ENCODE data around the gene SESTD1.
"Not testable (repeated sequence)": the region's sequence is repeated elsewhere in the genome, so short reads cannot be mapped to it uniquely, and the experiment has no call there.

The SESTD1 gene

GRCh38 chr2:179237209-179237946 lies 27.3 kb downstream of the SESTD1 start:
- no peak for DNase-seq

DNA sequence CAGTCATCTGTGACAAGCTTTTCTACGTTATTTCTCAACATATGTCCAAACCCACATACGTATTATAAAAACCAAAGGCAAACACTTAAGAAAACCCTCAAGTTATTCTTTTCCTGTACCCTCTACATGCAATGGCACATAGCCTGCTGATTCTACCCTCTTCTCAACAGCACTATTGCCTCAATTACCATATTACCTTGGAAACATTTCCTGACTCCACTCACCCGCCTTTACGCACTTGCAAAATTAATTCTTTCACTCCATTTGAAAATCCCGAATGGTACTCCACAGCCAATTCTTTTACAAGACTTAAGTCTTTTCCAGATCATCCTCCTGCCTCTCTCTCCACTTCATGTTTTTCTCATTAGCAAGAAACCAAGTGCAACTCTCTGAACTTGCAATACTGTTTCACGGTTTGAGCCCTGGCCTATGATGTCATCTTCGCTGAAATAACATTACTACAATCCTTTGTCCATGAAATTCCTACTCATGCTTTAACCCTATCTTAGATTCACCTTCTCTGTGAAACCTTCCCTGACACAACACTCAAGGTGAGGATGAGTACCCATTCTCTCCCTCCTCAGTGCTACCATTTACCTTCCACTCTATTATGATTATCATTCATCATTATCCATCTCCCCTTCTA lies 29.0 kb downstream of the SESTD1 start:
- no peak for DNase-seq

DNA sequence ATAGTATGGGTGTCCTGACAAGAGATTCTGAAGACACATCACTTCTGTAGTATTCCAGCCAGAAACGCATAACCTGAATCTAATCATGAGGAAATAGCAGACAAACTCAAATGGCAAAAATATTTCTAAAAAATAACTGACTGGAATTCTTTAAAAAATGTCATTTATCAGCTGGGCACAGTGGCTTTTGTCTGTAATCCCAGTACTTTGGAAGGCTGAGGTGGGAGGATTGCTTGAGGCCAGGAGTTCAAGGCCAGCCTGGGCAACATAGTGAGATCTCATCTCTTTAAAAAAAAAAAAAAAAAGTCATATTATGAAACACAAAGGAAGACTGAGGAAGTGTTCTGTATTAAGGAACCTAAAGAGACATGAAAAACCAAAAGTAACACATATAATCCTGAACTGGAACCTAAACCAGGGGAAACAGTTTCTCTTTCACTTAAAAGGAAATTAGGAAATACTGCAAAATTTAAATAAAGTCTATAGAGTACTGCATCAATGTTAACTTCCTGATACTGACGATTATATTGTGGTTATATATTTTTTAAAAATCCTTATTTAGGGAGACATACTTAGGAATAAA lies 29.9 kb downstream of the SESTD1 start:
- no peak for DNase-seq

GRCh38 chr2:179233626-179234430 lies 30.8 kb downstream of the SESTD1 start:
- no peak for DNase-seq

DNA sequence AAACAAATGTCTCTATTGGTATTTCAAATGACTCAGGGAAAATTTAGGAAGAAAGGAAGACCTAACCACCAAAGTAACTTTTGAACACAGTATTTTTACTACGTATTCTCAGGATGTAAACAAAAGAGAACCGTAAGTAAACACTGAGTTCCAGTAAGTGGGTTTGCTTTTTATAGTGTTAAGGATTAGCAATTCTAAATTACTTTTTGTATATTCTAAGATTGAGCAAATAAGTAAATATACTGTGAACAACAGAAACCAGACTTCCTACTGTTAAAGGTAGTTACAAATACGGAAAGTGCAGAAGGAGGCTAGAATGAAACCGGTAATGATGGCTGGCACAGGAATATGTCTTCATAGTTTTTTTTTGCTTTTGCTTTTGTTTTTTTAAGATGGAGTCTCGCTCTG lies 31.5 kb downstream of the SESTD1 start:
- DNase-seq: no peak

GRCh38 chr2:179226961-179227259 lies 37.7 kb downstream of the SESTD1 start:
- no peak for DNase-seq

DNA sequence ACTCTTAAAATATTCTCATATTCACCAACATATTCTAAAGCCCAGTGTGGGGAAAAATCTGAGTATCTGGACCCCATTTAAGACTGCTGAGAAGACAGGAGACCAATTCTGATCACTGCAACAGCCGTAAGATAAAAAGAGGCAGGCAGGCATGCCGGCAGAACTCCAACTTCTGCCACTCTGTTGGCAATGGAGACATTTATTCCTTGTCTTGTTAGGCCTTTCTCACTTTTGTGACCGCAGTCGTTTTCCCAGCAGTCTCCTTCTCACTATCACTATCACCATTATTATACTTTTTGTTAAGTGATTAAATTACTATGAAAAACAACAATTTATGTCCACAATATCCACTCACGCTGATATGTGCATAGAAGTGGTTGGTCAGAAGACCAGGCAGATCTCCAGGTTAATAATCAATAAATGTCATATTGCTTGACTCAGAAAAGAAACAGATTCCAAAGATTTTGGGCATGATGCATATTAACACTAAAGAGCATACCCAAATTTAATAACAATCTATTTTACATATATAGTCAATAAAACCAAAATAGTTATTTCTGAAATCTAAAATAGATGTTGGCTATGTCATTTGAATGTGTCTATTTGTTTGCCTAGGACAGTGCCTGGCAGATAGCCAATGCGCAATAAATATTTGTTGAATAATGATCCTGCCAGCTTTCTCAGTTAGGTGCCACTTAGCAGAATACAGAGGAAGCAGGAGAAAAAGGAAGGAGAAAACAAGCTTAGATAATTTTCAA lies 38.2 kb downstream of the SESTD1 start:
- no peak for DNase-seq

GRCh38 chr2:179224361-179224760 lies 40.3 kb downstream of the SESTD1 start:
- DNase-seq: no peak

DNA sequence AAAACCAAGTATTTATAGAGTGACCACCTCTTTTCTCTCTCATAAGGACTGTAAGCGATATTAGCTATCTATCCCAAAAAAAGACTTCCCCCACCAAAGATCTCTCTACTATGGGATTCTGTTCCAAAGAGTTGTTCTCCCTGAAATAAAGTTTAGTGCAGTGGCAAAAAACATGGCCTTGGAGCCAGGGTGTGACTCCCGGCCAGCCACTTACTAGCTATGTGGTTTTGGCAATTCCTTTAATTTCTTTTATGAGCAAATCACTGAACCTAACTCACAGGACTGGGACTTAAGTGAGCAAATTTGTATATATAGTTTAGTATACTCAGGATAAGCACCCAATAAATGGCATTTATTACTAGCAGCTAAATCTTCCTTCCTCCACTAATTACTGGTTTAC lies 42.6 kb downstream of the SESTD1 start:
- DNase-seq: no peak

DNA sequence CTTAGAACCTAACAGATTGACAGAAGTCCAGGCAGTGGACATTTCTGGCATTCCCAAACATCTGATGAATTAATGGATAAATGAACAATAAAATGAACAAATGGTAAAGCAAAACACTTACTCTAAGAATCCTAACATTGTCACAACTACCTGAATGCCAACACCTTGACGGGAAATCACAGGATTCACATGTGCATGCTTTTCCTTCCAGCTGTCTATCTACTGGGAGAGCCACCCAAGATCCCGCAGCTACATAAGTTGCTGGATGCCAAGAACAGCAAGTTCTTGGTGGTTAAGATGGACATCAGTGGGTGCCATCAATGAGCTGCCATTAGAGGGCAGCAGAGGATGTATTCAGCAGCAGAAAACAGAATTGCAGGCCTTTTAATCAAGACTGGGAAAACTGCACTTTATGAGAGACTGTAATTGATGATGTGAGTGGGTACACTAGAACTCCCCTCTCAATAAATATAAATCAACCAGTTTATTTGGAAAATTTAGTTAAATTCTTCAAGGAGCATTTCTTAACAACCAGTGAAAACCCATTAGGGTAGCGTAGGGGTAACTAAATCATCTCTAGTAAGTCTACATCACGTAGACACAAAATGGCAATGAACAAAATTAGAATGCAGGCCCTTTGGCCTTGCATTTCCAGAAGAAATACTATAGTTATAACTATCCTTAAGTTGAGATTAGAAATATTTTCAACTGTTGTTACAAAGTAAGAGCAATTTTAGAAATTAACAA lies 45.6 kb downstream of the SESTD1 start:
- peak; percentile 75 for DNase-seq

DNA sequence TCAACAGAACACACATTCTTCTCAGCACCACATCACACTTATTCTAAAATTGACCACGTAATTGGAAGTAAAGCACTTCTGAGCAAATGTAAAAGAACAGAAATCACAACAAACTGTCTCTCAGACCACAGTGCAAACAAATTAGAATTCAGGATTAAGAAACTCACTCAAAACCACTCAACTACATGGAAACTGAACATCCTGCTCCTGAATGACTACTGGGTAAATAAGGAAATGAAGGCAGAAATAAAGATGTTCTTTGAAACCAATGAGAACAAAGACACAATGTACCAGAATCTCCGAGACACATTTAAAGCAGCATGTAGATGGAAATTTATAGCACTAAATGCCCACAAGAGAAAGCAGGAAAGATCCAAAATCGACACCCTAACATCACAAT lies 50.0 kb downstream of the SESTD1 start:
- not testable (repeated sequence) for DNase-seq

DNA sequence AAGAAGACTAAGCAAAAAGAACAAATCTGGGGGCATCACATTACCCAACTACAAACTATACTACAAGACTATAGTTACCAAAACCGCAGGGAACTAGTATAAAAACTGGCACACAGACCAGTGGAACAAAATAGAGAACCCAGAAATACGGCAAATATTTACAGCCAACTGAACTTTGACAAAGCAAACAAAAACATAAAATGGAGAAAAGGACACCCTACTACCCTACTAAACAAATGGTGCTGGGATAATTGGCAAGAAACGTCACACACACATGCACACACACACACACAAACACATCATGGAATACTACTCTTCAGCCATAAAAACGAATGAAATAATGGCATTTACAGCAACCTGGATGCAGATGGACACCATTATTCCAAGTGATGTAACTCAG lies 53.3 kb downstream of the SESTD1 start:
- DNase-seq: no peak

- DNase-seq: not testable (repeated sequence)
Observed at GRCh38 chr2:179208277-179208676, 56.4 kb downstream of the SESTD1 start.

DNA sequence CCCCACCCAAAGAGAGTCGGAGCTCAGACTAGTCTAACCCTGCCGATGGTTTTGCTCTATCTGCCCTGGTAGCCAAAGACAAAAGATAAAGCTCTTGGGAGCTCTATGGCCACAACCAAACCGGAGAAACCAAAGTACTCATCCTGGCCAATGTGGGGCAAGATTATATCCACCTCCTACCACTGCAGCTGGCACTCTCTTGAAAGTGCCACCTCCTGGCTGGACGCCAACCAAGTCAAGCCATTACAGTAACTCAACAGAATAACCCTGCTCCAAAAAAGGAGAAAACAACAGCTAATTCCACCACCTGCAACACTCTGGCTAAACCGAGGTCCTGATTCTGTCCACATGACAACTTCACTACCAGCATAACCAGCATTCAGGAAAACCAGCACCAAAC lies 57.6 kb downstream of the SESTD1 start:
- DNase-seq: no peak

- DNase-seq: no peak
Observed at GRCh38 chr2:179201869-179202268, 62.8 kb downstream of the SESTD1 start.

GRCh38 chr2:179195926-179196590 lies 68.6 kb downstream of the SESTD1 start:
- DNase-seq: not testable (repeated sequence)

GRCh38 chr2:179195141-179195540 lies 69.5 kb downstream of the SESTD1 start:
- DNase-seq: no peak

DNA sequence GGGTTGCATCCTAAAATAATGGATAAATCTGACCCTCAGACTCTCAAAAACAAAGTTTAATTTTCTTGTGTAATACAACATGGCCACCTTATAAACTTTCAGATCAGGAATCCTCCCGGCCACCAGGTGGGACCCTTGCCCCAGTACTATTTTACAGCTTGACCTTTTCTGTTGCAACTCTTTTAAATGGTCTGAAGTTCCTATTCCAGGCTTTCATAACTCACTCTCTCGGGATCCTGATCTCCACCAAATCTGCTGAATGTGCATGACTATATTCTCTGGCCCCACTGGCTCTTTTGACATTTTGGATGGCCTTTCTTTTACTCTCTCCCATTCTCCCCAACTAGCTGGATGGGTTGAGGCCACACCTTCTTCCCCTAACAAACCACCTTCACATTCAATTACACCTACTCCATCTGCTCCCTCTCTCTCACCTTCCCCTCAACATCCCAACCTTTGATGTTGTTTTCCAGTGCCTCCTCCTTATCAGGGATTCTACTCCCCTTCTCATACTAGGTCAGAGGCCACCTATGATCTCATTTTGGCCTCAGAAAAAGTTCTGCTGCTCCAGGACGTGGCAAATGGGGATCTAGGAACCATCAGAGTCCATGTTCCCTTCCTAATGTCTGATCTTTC lies 70.8 kb downstream of the SESTD1 start:
- DNase-seq: no peak

DNA sequence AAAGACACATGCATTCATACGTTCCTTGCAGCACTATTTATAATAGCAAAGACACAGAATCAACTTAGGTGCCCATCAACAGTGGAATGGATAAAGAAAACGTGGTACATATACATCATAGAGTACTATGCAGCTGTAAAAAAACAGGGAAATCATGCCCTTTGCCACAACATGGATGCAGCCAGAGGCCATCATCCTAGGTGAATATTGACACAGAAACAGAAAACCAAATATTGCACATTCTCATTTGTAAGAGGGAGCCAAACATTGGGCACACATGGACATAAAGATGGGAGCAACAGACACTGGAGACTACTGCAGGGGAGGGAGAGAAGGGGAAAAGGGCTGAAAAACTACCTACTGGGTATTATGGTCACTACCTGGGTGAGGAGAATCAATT lies 73.5 kb downstream of the SESTD1 start:
- no peak for DNase-seq

DNA sequence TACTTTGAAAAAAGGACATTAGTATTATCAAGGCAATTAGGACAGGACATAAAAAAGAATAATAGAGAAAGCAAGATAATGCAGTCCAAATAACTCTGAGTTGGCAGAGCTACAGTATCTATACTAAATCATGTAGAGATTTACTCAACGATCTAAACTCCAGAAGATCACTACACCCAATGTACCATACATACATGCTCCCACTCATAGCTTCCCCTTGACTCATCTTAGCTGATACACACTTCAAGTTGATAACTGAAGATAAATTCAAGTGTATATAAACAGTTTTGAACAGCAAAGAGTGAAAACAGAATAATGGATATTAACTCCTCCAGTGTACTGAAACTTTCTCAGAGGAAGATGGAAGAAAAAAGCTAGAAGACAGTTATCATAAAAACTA lies 78.5 kb downstream of the SESTD1 start:
- no peak for DNase-seq

DNA sequence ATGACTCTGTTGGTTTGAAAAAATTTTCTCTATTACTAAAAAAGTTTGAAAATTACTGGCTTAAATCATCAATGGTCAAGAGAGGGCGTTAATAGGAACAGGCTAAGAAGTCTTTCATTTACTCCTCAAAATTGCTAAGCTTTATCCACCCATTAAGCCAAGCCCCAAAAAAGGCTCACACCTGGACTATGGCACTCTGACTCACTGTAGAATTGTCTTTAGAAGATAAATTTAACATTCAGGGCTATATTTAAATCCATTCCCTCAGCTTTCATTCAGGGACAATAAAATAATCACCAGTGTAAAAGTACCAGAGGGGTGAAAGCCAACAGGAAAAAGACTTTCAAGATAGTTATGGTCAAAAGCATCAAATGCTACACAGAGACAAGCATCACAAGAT lies 80.0 kb downstream of the SESTD1 start:
- no peak for DNase-seq
